Measurements from ENCODE around the gene B4GALNT3.

GRCh38 chr12:530308-530707, 70.6 kb downstream of the B4GALNT3 start:
- TF ChIP-seq CTCF (conservative IDR thresholded peaks at IDR 0.05; ENCODE audit: low read length) = no peak
- no peak for TF ChIP-seq EZH2phosphoT487 (IDR thresholded peaks at IDR 0.05; ENCODE audit: borderline replicate concordance, low read depth, low read length)

Data from OCI-LY7 (cell line).